H7 (cell line): ENCODE data around the gene CTSD. TPM values are rescaled to one million over a fixed set of nuclear protein-coding genes. Genes with fewer than 3 reads are reported as not detected.

Experiments
- DNase-seq: peaks from one replicate; pipeline ENCODE4 v3.0.0; 2012
- H3K27me3 ChIP-seq: 2 replicates; pipeline ENCODE4 v1.6.0; 2011; ENCODE audit warnings: mild to moderate bottlenecking, low read length; ENCODE audit not compliant: control insufficient read depth, insufficient read depth
- H3K36me3 ChIP-seq: replicated peaks from 2 replicates; pipeline ENCODE4 v1.5.1; 2011; ENCODE audit warnings: low read length; ENCODE audit not compliant: control insufficient read depth, insufficient read depth
- H3K4me3 ChIP-seq: 2 replicates; pipeline ENCODE4 v1.5.1; 2011; ENCODE audit warnings: low read depth, mild to moderate bottlenecking, control low read depth, low read length, moderate library complexity; ENCODE audit not compliant: insufficient read depth
- total RNA-seq: library from RNA; depleted of rRNA; stranded (reverse); fragments of >200 nt; shearing (Covaris generic); gene quantifications from 2 replicates; pipeline ENCODE4 v1.2.3, GENCODE V29; 2014

The CTSD gene
- total RNA-seq, 1 experiment from 2014 or later: 235 TPM

- Histone ChIP-seq H3K27me3 (peaks cover 27% of the 10 kb centered on the region), H3K4me3 (peak overlapping the region; percentile 33), H3K36me3 (no peaks in the 10 kb centered on the region; the same call in none of the 2 replicates)
- DNase-seq: peak; percentile 77
Observed at GRCh38 chr11:1749395-1750351, 14.1 kb downstream of the CTSD start.

GRCh38 chr11:1748636-1749394 lies 14.9 kb downstream of the CTSD start:
- Histone ChIP-seq H3K4me3 (peak overlapping the region; percentile 33), H3K36me3 (no peaks in the 10 kb centered on the region; the same call in none of the 2 replicates), H3K27me3 (peaks cover 27% of the 10 kb centered on the region)
- peak; percentile 91 for DNase-seq

- H3K36me3 ChIP-seq: no peaks in the 10 kb centered on the region
- peak overlapping the region; percentile 33; the same call in 1 of the 2 replicates for H3K4me3 ChIP-seq
- H3K27me3 ChIP-seq: peaks cover 27% of the 10 kb centered on the region
- DNase-seq: peak; percentile 84
Observed at GRCh38 chr11:1747753-1748635, 15.7 kb downstream of the CTSD start.

GRCh38 chr11:1746956-1747752 lies 16.6 kb downstream of the CTSD start:
- H3K36me3 ChIP-seq: no peaks in the 10 kb centered on the region
- DNase-seq: peak; percentile 64
- H3K27me3 ChIP-seq: peaks cover 27% of the 10 kb centered on the region
- no peak overlapping the region for H3K4me3 ChIP-seq

GRCh38 chr11:1746511-1746931 lies 17.2 kb downstream of the CTSD start:
- Histone ChIP-seq H3K36me3 (no peaks in the 10 kb centered on the region), H3K27me3 (peaks cover 27% of the 10 kb centered on the region), H3K4me3 (no peak overlapping the region)
- peak; percentile 65 for DNase-seq

- Histone ChIP-seq H3K36me3 (no peaks in the 10 kb centered on the region), H3K27me3 (peaks cover 27% of the 10 kb centered on the region), H3K4me3 (no peak overlapping the region)
- no peak for DNase-seq
Observed at GRCh38 chr11:1745701-1746320, 17.9 kb downstream of the CTSD start.

- peaks cover 24% of the 10 kb centered on the region for H3K27me3 ChIP-seq
- no peaks in the 10 kb centered on the region for H3K36me3 ChIP-seq
- H3K4me3 ChIP-seq: no peak overlapping the region
- DNase-seq: peak; percentile 51
Observed at GRCh38 chr11:1744891-1745700, 18.6 kb downstream of the CTSD start.

GRCh38 chr11:1744137-1744886 lies 19.4 kb downstream of the CTSD start:
- no peak overlapping the region for H3K4me3 ChIP-seq
- H3K27me3 ChIP-seq: peaks cover 16% of the 10 kb centered on the region
- no peak for DNase-seq
- no peaks in the 10 kb centered on the region for H3K36me3 ChIP-seq

GRCh38 chr11:1743585-1744136 lies 20.1 kb downstream of the CTSD start:
- peaks cover 9% of the 10 kb centered on the region for H3K27me3 ChIP-seq
- DNase-seq: no peak

GRCh38 chr11:1742869-1743584 lies 20.7 kb downstream of the CTSD start:
- Histone ChIP-seq H3K4me3 (no peak overlapping the region), H3K27me3 (peaks cover 3% of the 10 kb centered on the region)

More at GRCh38 chr11:1743585-1744136, 20.1 kb downstream of the CTSD start:
- Histone ChIP-seq H3K4me3 (no peak overlapping the region), H3K36me3 (no peaks in the 10 kb centered on the region)

GRCh38 chr11:1742371-1742770 lies 21.4 kb downstream of the CTSD start:
- Histone ChIP-seq H3K4me3 (no peak overlapping the region), H3K27me3 (no peaks in the 10 kb centered on the region; the same call in 1 of the 2 replicates), H3K36me3 (no peaks in the 10 kb centered on the region)
- DNase-seq: no peak

More at GRCh38 chr11:1742869-1743584, 20.7 kb downstream of the CTSD start:
- no peak for DNase-seq
- H3K36me3 ChIP-seq: no peaks in the 10 kb centered on the region
